B cell (primary cell): ENCODE data around the gene DLAT. TPM values are rescaled to one million over a fixed set of nuclear protein-coding genes. Genes with fewer than 3 reads are reported as not detected.

Experiments
- ATAC-seq: fragments of 200-7000 bp; cut with Tn5 transposase; one replicate; pipeline ENCODE4 v1.10.0; 2021; ENCODE audit warnings: low read depth, mild to moderate bottlenecking, moderate number of reproducible peaks, moderate library complexity
- CTCF ChIA-PET: fragments of 350-600 bp; sonication (Branson Sonifier 250); formaldehyde crosslinking; loops from one replicate; lab custom pipeline; 2021; ENCODE audit warnings: antibody characterized with exemption, inconsistent platforms; lab: Charles Lee
- POLR2A ChIA-PET: fragments of 350-600 bp; sonication (Branson Sonifier 250); formaldehyde crosslinking; loops from one replicate; lab custom pipeline; 2021; ENCODE audit warnings: antibody characterized with exemption; lab: Charles Lee
- DNase-seq: peaks from one replicate; pipeline ENCODE4 v3.0.0; 2013
- H2AFZ ChIP-seq: 2 replicates; pipeline ENCODE4 v1.6.1; 2012; ENCODE audit warnings: mild to moderate bottlenecking, low read depth, low read length; ENCODE audit not compliant: insufficient read depth, poor library complexity, severe bottlenecking
- H3K27ac ChIP-seq, 2 donors: 1 replicate in 1 of 2; 2 replicates in 1 of 2; pipeline ENCODE4 v1.5.1; 2012 to 2013; ENCODE audit warnings: low read length in 2 of 2, mild to moderate bottlenecking in 2 of 2, moderate library complexity in 1 of 2
- H3K27me3 ChIP-seq, 4 experiments: fragments of 200-600 bp in 1 of 4; sonication (generic) in 1 of 4; replicated peaks in 1 of 4; 1 replicate in 2 of 4; 2 replicates in 2 of 4; pipeline versions ENCODE4 v1.6.1 to v1.7.0; 2013 to 2016; ENCODE audit warnings: low read length in 3 of 4, mild to moderate bottlenecking in 2 of 4, mixed read lengths in 1 of 4, moderate library complexity in 1 of 4; ENCODE audit not compliant: insufficient read depth in 4 of 4, control insufficient read depth in 3 of 4; ENCODE audit errors: control extremely low read depth in 1 of 4
- H3K36me3 ChIP-seq, 2 experiments: replicated peaks in 1 of 2; 1 replicate in 1 of 2; 2 replicates in 1 of 2; pipeline versions ENCODE4 v1.6.1 to v1.7.1; 2013; ENCODE audit warnings: low read length in 1 of 2; ENCODE audit not compliant: insufficient read depth in 2 of 2, control insufficient read depth in 1 of 2; ENCODE audit errors: control extremely low read depth in 1 of 2, extremely low read depth in 1 of 2
- H3K4me1 ChIP-seq, 2 donors: fragments of 200-600 bp in 1 of 2; sonication (generic) in 1 of 2; 1 replicate in 1 of 2; 2 replicates in 1 of 2; pipeline versions ENCODE4 v1.5.1 to v1.6.1; 2013 to 2017; ENCODE audit warnings: low read length in 2 of 2; ENCODE audit not compliant: control insufficient read depth in 2 of 2, insufficient read depth in 2 of 2
- H3K4me2 ChIP-seq: replicated peaks from 2 replicates; pipeline ENCODE3; 2012; ENCODE audit warnings: mild to moderate bottlenecking, low read depth, low read length; ENCODE audit not compliant: poor library complexity, severe bottlenecking
- H3K4me3 ChIP-seq, 5 experiments: fragments of 200-600 bp in 1 of 5; sonication (generic) in 1 of 5; 1 replicate in 3 of 5; 2 replicates in 2 of 5; pipeline versions ENCODE4 v1.5.1 to v1.7.0; 2011 to 2016; ENCODE audit warnings: low read length in 4 of 5, mild to moderate bottlenecking in 4 of 5, low read depth in 2 of 5, control low read depth in 1 of 5, moderate library complexity in 1 of 5; ENCODE audit not compliant: insufficient read depth in 1 of 5; ENCODE audit errors: control extremely low read depth in 1 of 5, extremely low read depth in 1 of 5
- H3K79me2 ChIP-seq: fragments of 200-600 bp; sonication (generic); one replicate; pipeline ENCODE4 v1.6.0; 2016; ENCODE audit warnings: low read length; ENCODE audit not compliant: control insufficient read depth, insufficient read depth
- H3K9ac ChIP-seq: fragments of 200-600 bp; sonication (generic); 2 replicates; pipeline ENCODE4 v1.6.1; 2017; ENCODE audit warnings: mild to moderate bottlenecking, low read length, moderate library complexity
- H3K9me3 ChIP-seq, 3 donors: one replicate each; pipeline versions ENCODE4 v1.6.1 to v1.7.1; 2013; ENCODE audit warnings: low read length in 2 of 3; ENCODE audit not compliant: control insufficient read depth in 2 of 3, insufficient read depth in 1 of 3; ENCODE audit errors: control extremely low read depth in 1 of 3
- H4K20me1 ChIP-seq: 2 replicates; pipeline ENCODE4 v1.6.0; 2012; ENCODE audit warnings: mild to moderate bottlenecking, low read length; ENCODE audit not compliant: insufficient read depth, control insufficient read depth, poor library complexity, severe bottlenecking
- H3K27ac Mint-ChIP-seq: one replicate; pipeline ENCODE4 v1.8.0; 2021; ENCODE audit warnings: mixed read lengths
- H3K27me3 Mint-ChIP-seq: one replicate; pipeline ENCODE4 v1.8.0; 2021; ENCODE audit warnings: mixed read lengths
- H3K4me1 Mint-ChIP-seq: one replicate; pipeline ENCODE4 v1.8.0; 2021; ENCODE audit warnings: mixed read lengths
- H3K4me3 Mint-ChIP-seq: one replicate; pipeline ENCODE4 v1.8.0; 2021; ENCODE audit warnings: mixed read lengths
- H3K9me3 Mint-ChIP-seq: one replicate; pipeline ENCODE4 v1.8.0; 2022; ENCODE audit warnings: mixed read lengths; ENCODE audit not compliant: insufficient read depth
- CTCF ChIP-seq: fragments of 200-600 bp; IDR thresholded peaks from one replicate; pipeline ENCODE4 v1.8.0; 2022; ENCODE audit warnings: antibody characterized with exemption, mild to moderate bottlenecking
- EZH2 ChIP-seq: IDR thresholded peaks from 2 replicates; pipeline ENCODE4 v1.6.1; 2012; ENCODE audit warnings: borderline replicate concordance, low read depth, mild to moderate bottlenecking, moderate library complexity, low read length; ENCODE audit not compliant: insufficient read depth, poor library complexity, severe bottlenecking
- WGBS: methylation state at CpG from one replicate; pipeline ENCODE4 v1.1.5; 2013; ENCODE audit warnings: missing lambda C conversion rate; ENCODE audit not compliant: insufficient coverage; 5-methylcytosine and 5-hydroxymethylcytosine counted together
- intact Hi-C: fragments of 100-400 bp; cut with micrococcal nuclease; formaldehyde crosslinking; loops from one replicate; pipeline ENCODE4 v1.10.0; 2022
- polyA plus RNA-seq: library from polyadenylated mRNA; depleted of rRNA; stranded (reverse); fragments of >200 nt; gene quantifications from 2 replicates; pipeline ENCODE4 v1.2.3, GENCODE V29; 2012
- total RNA-seq, 2 donors: library from RNA; stranded (reverse); fragments of 120-200 nt in 1 of 2; gene quantifications; 1 replicate in 1 of 2; 2 replicates in 1 of 2; pipeline versions ENCODE4 v1.2.3 to v1.2.4, GENCODE V29; 2013 to 2022

The DLAT gene
- total and polyA plus RNA-seq, 2 donors (not counting 1 experiment from before 2014, with no cell fraction given), result 8.9 to 19.8 TPM

DNA sequence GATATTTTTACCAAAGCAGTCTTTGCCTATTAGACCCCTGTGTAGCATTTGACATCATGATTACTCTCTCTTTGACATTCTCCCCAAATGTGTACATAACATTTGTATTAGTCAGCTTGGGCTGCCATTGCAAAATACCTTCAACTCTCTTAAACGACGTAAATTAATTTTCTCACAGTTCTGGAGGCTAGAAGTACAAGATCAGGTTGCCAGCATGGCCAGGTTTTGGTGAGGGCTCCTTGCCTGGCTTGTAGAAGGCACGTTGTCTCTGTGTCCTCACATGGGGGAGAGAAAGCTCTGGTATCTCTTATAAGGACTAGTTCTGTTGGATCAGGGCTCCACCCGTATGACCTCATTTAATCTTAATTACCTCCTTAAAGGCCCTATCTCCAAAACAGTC, 12.3 kb upstream of the DLAT start:
- Mint-ChIP-seq H3K9me3 (no peaks in the 10 kb centered on the region), H3K27me3 (peaks cover 7% of the 10 kb centered on the region), H3K27ac (no peak overlapping the region), H3K4me1 (peaks cover 7% of the 10 kb centered on the region), H3K4me3 (no peak overlapping the region)
- intact Hi-C loops, result no loop called here
- ATAC-seq (no peak), DNase-seq (no peak)
- Histone ChIP-seq H3K4me3 (no peak overlapping the region), H3K4me1 (peaks cover 0 to 9% of the 10 kb centered on the region in 2 donors), H3K27me3 (no peaks in the 10 kb centered on the region), H4K20me1 (no peaks in the 10 kb centered on the region), H3K9me3 (no peaks in the 10 kb centered on the region), H2AFZ (no peak overlapping the region), H3K79me2 (no peaks in the 10 kb centered on the region), H3K4me2 (no peak overlapping the region), H3K36me3 (no peaks in the 10 kb centered on the region), H3K9ac (no peak overlapping the region), H3K27ac (no peak overlapping the region)
- CTCF ChIA-PET, result no interaction called here
- 94% methylated on average over 3 of the region's 4 CpGs for WGBS
- TF ChIP-seq CTCF (no peak), EZH2 (no peak)
- POLR2A ChIA-PET, result no interaction called here

DNA sequence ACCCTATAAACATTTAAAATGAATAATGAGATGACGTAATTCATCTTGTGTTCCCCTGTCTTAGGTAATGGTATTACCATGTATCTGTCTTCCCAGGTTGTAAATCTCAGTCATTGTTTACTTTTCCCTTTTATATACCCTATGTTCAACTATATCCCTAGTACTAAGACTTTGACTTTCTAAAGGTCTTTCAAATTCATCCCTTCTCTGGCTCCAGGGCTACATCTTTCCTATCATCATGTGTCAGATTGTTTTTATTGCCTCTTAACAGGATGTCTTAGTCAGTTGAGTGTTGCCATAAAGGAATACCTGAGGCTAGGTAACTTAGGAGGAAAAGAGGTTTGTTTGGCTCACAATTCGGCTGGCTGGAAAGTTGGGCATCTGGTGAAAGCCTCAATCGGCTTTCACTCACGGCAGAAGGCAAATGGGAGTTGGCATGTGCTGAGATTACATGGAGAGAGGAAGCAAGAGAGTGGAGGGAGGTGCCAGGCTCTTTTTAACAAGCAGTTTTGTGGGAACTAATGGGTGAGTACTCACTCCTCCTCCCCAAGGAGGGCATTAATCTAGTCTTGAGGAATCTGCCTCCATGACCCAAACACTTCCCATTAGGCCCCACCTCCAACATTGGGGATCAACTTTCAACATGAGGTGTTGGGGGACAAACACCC, 11.6 kb upstream of the DLAT start:
- no peak overlapping the region for H3K4me3 ChIP-seq
- H3K9ac ChIP-seq, result no peak overlapping the region
- no peak overlapping the region for H2AFZ ChIP-seq
- H3K4me2 ChIP-seq, result no peak overlapping the region
- H3K79me2 ChIP-seq, result no peaks in the 10 kb centered on the region
- H3K36me3 ChIP-seq, result no peaks in the 10 kb centered on the region
- no peaks in the 10 kb centered on the region for H3K9me3 Mint-ChIP-seq
- POLR2A ChIA-PET, result no interaction called here
- no peak overlapping the region for H3K4me3 Mint-ChIP-seq
- no peak overlapping the region for H3K27ac Mint-ChIP-seq
- no peaks in the 10 kb centered on the region for H4K20me1 ChIP-seq
- H3K27me3 ChIP-seq, result no peaks in the 10 kb centered on the region
- H3K9me3 ChIP-seq, result no peaks in the 10 kb centered on the region
- WGBS, result 100% methylated on average over 1 of the region's 4 CpGs
- CTCF ChIA-PET, result no interaction called here
- ATAC-seq (no peak), DNase-seq (no peak)
- intact Hi-C loops, result no loop called here
- peaks cover 7% of the 10 kb centered on the region for H3K4me1 Mint-ChIP-seq
- no peak overlapping the region for H3K27ac ChIP-seq
- H3K27me3 Mint-ChIP-seq, result peaks cover 7% of the 10 kb centered on the region
- H3K4me1 ChIP-seq, result peaks cover 0 to 9% of the 10 kb centered on the region in 2 donors
- TF ChIP-seq EZH2 (no peak), CTCF (no peak)
